ENCODE data around the gene ACSF3. TPM values are rescaled to one million over a fixed set of nuclear protein-coding genes. Genes with fewer than 3 reads are reported as not detected.

Gene ACSF3
- total and polyA plus RNA-seq, 4 experiments from 2014 or later = 30.4 to 71.2 (median 50.0) TPM

- no peaks in the 10 kb centered on the region for H3K4me1 ChIP-seq (ENCODE audit: insufficient read depth, low read length)
- Mint-ChIP-seq H3K9me3 (peaks cover 0 to 1% (median 0%) of the 10 kb centered on the region in 8 donors), H3K36me3 (peaks cover 15 to 20% of the 10 kb centered on the region in 2 donors), H3K4me3 (no peak overlapping the region), H3K27me3 (no peaks in the 10 kb centered on the region), H3K27ac (peak overlapping the region in 1 of 7 donors; percentile 87), H3K4me1 (peaks cover 0 to 20% (median 2%) of the 10 kb centered on the region in 4 donors)
- POLR2A ChIA-PET (ENCODE audit: partially characterized antibody) = interaction anchor here (1.1 kb wide), 1 partner anchor 41 kb away, joined by 3 read pairs; no protein-coding TSS in a partner anchor
- no peaks in the 10 kb centered on the region for H3K27me3 ChIP-seq (ENCODE audit: insufficient read depth, low read length)
- intact Hi-C loops (cut with micrococcal nuclease) = no loop called here
- CTCF ChIA-PET (ENCODE audit: partially characterized antibody) = no interaction called here
- no peaks in the 10 kb centered on the region for H3K36me3 ChIP-seq (ENCODE audit: insufficient read depth, low read length)
- no peak overlapping the region for H3K27ac ChIP-seq (ENCODE audit: low read depth, low read length)
- no peak for DNase-seq
- H3K9me3 ChIP-seq (ENCODE audit: control insufficient read depth in 1 of 2, low read length in 2 of 2) = no peaks in the 10 kb centered on the region
- no peak overlapping the region for H3K4me3 ChIP-seq (ENCODE audit: low read length in 2 of 2)
Observed at GRCh38 chr16:89154390-89155183, 60.9 kb downstream of the ACSF3 start.

DNA sequence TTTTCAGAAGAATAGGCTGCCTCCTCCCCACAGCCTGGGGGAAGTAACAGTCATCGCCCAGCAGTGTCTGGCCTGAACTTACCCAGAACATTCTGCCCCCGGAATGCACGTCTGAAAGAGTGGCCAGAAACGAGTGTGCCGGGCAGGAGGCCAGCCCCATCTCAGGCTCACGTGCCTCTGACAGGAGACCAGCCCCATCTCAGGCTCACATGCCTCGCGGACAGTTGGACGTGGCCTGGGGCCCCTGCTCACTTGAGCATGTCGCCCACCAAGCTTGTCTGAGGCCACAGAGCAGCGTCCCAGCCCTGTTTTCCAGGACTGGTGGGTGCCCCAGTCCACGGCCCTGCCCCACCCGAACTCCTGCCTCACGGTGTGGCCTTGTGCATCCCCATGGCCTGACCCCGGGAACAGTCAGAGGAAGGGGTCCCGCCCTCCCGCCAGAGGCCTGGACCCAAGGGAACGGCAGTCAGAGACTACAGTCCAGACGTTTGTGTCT lies 61.6 kb downstream of the ACSF3 start:
- DNase-seq = no peak
- H3K4me3 Mint-ChIP-seq = no peak overlapping the region
- Histone ChIP-seq H3K36me3 (ENCODE audit: insufficient read depth, low read length) (no peaks in the 10 kb centered on the region), H3K9me3 (ENCODE audit: control insufficient read depth in 1 of 2, low read length in 2 of 2) (no peaks in the 10 kb centered on the region), H3K4me3 (ENCODE audit: low read length in 2 of 2) (no peak overlapping the region), H3K4me1 (ENCODE audit: insufficient read depth, low read length) (no peaks in the 10 kb centered on the region), H3K27ac (ENCODE audit: low read depth, low read length) (no peak overlapping the region), H3K27me3 (ENCODE audit: insufficient read depth, low read length) (no peaks in the 10 kb centered on the region)
- H3K36me3 Mint-ChIP-seq = peaks cover 10 to 14% of the 10 kb centered on the region in 2 donors
- ChIA-PET POLR2A (ENCODE audit: partially characterized antibody) (interaction anchor here (1.1 to 1.4 kb wide), 3 partner anchors 19 to 61 kb away, joined by 3 to 7 read pairs (median 5); partner anchors contain the start of gene ACSF3), CTCF (ENCODE audit: partially characterized antibody) (no interaction called here)
- peaks cover 0 to 20% (median 2%) of the 10 kb centered on the region in 4 donors for H3K4me1 Mint-ChIP-seq
- H3K9me3 Mint-ChIP-seq = peaks cover 0 to 1% (median 0%) of the 10 kb centered on the region in 8 donors
- H3K27me3 Mint-ChIP-seq = no peaks in the 10 kb centered on the region
- intact Hi-C loops (cut with micrococcal nuclease) = no loop called here
- peak overlapping the region in 4 of 7 donors; percentile 3 to 47 (median 40) for H3K27ac Mint-ChIP-seq

DNA sequence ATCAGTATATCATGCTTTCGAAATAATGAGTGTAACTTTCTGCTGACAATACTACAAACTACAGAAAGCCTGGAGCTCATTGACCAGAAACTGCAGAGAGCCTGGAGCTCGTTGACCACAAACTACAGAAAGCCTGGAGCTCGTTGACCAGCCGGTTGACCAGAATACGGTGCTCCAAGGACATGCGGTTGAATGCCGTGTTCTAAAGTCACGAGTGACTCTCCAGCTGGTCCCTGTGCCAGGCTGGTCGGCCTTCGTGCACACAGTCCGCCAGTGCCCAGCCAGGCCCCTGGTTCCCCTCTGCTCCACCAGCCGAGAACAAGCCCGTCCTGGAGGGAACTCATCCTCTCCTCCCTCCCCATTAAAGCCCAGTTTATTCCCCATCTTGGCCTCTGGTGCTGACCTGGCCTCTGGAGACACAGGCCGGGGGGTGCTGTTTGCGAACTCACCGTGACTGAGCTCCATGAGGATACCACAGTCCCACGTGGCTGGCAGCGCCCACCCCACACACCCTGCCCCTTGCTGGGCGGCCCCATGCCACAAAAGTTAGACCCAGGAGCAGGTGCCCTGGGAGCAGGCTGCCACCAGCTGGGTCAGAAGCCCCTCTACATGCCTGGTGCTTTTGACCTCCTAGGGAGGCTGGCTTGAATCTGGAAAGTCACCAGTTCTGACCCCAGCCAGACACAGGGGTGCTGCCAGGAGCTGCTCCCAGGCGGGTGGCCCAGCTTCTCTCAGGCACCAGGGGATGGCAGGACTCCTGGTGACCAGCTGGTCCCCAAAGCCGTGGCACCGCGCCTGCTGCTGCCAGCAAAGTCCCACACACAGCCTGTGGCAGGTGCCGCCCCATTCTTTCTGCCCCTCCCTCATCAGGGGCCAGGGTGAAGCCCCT lies 62.4 kb downstream of the ACSF3 start:
- Mint-ChIP-seq H3K27me3 (no peaks in the 10 kb centered on the region), H3K4me3 (no peak overlapping the region), H3K9me3 (peaks cover 0 to 1% (median 0%) of the 10 kb centered on the region in 8 donors), H3K27ac (peak overlapping the region in 3 of 7 donors; percentile 3 to 46 (median 41)), H3K36me3 (peaks cover 4 to 7% of the 10 kb centered on the region in 2 donors), H3K4me1 (peaks cover 0 to 20% (median 2%) of the 10 kb centered on the region in 4 donors)
- POLR2A ChIA-PET (ENCODE audit: partially characterized antibody) = interaction anchor here (1.1 to 1.6 kb wide), 4 partner anchors 18 to 62 kb away, joined by 3 to 7 read pairs (median 4); partner anchors contain the start of gene ACSF3
- no peak overlapping the region for H3K4me3 ChIP-seq (ENCODE audit: low read length in 2 of 2)
- DNase-seq = no peak
- no peaks in the 10 kb centered on the region for H3K27me3 ChIP-seq (ENCODE audit: insufficient read depth, low read length)
- intact Hi-C loops (cut with micrococcal nuclease) = no loop called here
- H3K9me3 ChIP-seq (ENCODE audit: control insufficient read depth in 1 of 2, low read length in 2 of 2) = no peaks in the 10 kb centered on the region
- no peak overlapping the region for H3K27ac ChIP-seq (ENCODE audit: low read depth, low read length)
- CTCF ChIA-PET (ENCODE audit: partially characterized antibody) = no interaction called here
- no peaks in the 10 kb centered on the region for H3K36me3 ChIP-seq (ENCODE audit: insufficient read depth, low read length)
- H3K4me1 ChIP-seq (ENCODE audit: insufficient read depth, low read length) = no peaks in the 10 kb centered on the region

GRCh38 chr16:89156740-89157645 lies 63.3 kb downstream of the ACSF3 start:
- Histone ChIP-seq H3K27me3 (ENCODE audit: insufficient read depth, low read length) (no peaks in the 10 kb centered on the region), H3K4me1 (ENCODE audit: insufficient read depth, low read length) (no peaks in the 10 kb centered on the region), H3K36me3 (ENCODE audit: insufficient read depth, low read length) (no peaks in the 10 kb centered on the region), H3K27ac (ENCODE audit: low read depth, low read length) (no peak overlapping the region), H3K4me3 (ENCODE audit: low read length in 2 of 2) (no peak overlapping the region), H3K9me3 (ENCODE audit: control insufficient read depth in 1 of 2, low read length in 2 of 2) (no peaks in the 10 kb centered on the region)
- Mint-ChIP-seq H3K4me1 (peaks cover 0 to 20% (median 2%) of the 10 kb centered on the region in 4 donors), H3K27me3 (no peaks in the 10 kb centered on the region), H3K36me3 (peaks cover 0 to 4% of the 10 kb centered on the region in 2 donors), H3K4me3 (no peak overlapping the region), H3K9me3 (peaks cover 0 to 1% (median 0%) of the 10 kb centered on the region in 8 donors), H3K27ac (peak overlapping the region in 1 of 7 donors; percentile 29)
- intact Hi-C loops (cut with micrococcal nuclease) = no loop called here
- POLR2A ChIA-PET (ENCODE audit: partially characterized antibody) = interaction anchor here (1.3 to 1.6 kb wide), 3 partner anchors 17 to 60 kb away, joined by 3 to 5 read pairs (median 4); no protein-coding TSS in a partner anchor
- DNase-seq = no peak
- CTCF ChIA-PET (ENCODE audit: partially characterized antibody) = no interaction called here

GRCh38 chr16:89157778-89158177 lies 64.1 kb downstream of the ACSF3 start:
- ChIA-PET POLR2A (ENCODE audit: partially characterized antibody) (no interaction called here), CTCF (ENCODE audit: partially characterized antibody) (no interaction called here)
- Mint-ChIP-seq H3K4me1 (peaks cover 0 to 20% (median 1%) of the 10 kb centered on the region in 4 donors), H3K27ac (peak overlapping the region in 3 of 7 donors; percentile 29 to 75 (median 41)), H3K36me3 (peaks cover 0 to under 1% of the 10 kb centered on the region in 2 donors), H3K27me3 (no peaks in the 10 kb centered on the region), H3K9me3 (no peaks in the 10 kb centered on the region), H3K4me3 (no peak overlapping the region)
- no peak for DNase-seq
- intact Hi-C loops (cut with micrococcal nuclease) = no loop called here
- H3K27ac ChIP-seq (ENCODE audit: low read depth, low read length) = no peak overlapping the region
- H3K36me3 ChIP-seq (ENCODE audit: insufficient read depth, low read length) = no peaks in the 10 kb centered on the region
- no peaks in the 10 kb centered on the region for H3K27me3 ChIP-seq (ENCODE audit: insufficient read depth, low read length)
- no peaks in the 10 kb centered on the region for H3K9me3 ChIP-seq (ENCODE audit: control insufficient read depth in 1 of 2, low read length in 2 of 2)
- no peaks in the 10 kb centered on the region for H3K4me1 ChIP-seq (ENCODE audit: insufficient read depth, low read length)
- no peak overlapping the region for H3K4me3 ChIP-seq (ENCODE audit: low read length in 2 of 2)

GRCh38 chr16:89159066-89159849 lies 65.6 kb downstream of the ACSF3 start:
- Histone ChIP-seq H3K36me3 (ENCODE audit: insufficient read depth, low read length) (no peaks in the 10 kb centered on the region), H3K4me3 (ENCODE audit: low read length in 2 of 2) (no peak overlapping the region), H3K27me3 (ENCODE audit: insufficient read depth, low read length) (no peaks in the 10 kb centered on the region), H3K27ac (ENCODE audit: low read depth, low read length) (no peak overlapping the region), H3K9me3 (ENCODE audit: control insufficient read depth in 1 of 2, low read length in 2 of 2) (no peaks in the 10 kb centered on the region), H3K4me1 (ENCODE audit: insufficient read depth, low read length) (no peaks in the 10 kb centered on the region)
- Mint-ChIP-seq H3K4me3 (no peak overlapping the region), H3K36me3 (no peaks in the 10 kb centered on the region), H3K27me3 (no peaks in the 10 kb centered on the region), H3K27ac (peak overlapping the region in 1 of 7 donors; percentile 36), H3K9me3 (no peaks in the 10 kb centered on the region), H3K4me1 (peaks cover 0 to 20% (median 1%) of the 10 kb centered on the region in 4 donors)
- intact Hi-C loops (cut with micrococcal nuclease) = no loop called here
- CTCF ChIA-PET (ENCODE audit: partially characterized antibody) = no interaction called here
- POLR2A ChIA-PET (ENCODE audit: partially characterized antibody) = interaction anchor here (0.5 kb wide), 1 partner anchor 30 kb away, joined by 3 read pairs; no protein-coding TSS in a partner anchor
- DNase-seq = no peak

Data from CD4-positive, alpha-beta memory T cell (primary cell).